NCI-H1092 (cell line): ENCODE measurements around the gene ANKMY1.

ENCODE experiments used
- DNase-seq: peaks from one replicate; lab custom pipeline; 2025; lab: John Stamatoyannopoulos, UW

ANKMY1 gene

GRCh38 chr2:240459401-240460252, 98.2 kb downstream of the ANKMY1 start:
- no peak for DNase-seq

- DNase-seq = no peak
Measured at GRCh38 chr2:240458900-240459391, 98.8 kb downstream of the ANKMY1 start.

- no peak for DNase-seq
Measured at GRCh38 chr2:240458044-240458899, 99.5 kb downstream of the ANKMY1 start.

GRCh38 chr2:240457223-240458043, 100.4 kb downstream of the ANKMY1 start:
- no peak for DNase-seq

GRCh38 chr2:240456447-240457222, 101.2 kb downstream of the ANKMY1 start:
- DNase-seq = no peak

GRCh38 chr2:240455647-240456446, 101.9 kb downstream of the ANKMY1 start:
- no peak for DNase-seq

- DNase-seq = no peak
Measured at GRCh38 chr2:240455272-240455646, 102.5 kb downstream of the ANKMY1 start.

- no peak for DNase-seq
Measured at GRCh38 chr2:240454106-240454901, 103.5 kb downstream of the ANKMY1 start.

GRCh38 chr2:240453461-240454105, 104.2 kb downstream of the ANKMY1 start:
- DNase-seq = no peak

- DNase-seq = peak; percentile 15
Measured at GRCh38 chr2:240452462-240453256, 105.1 kb downstream of the ANKMY1 start.

- DNase-seq = no peak
Measured at GRCh38 chr2:240451791-240452461, 105.9 kb downstream of the ANKMY1 start.

- DNase-seq = no peak
Measured at GRCh38 chr2:240451108-240451611, 106.6 kb downstream of the ANKMY1 start.

- no peak for DNase-seq
Measured at GRCh38 chr2:240450532-240451107, 107.2 kb downstream of the ANKMY1 start.

- DNase-seq = peak; percentile 9
Measured at GRCh38 chr2:240449764-240450531, 107.8 kb downstream of the ANKMY1 start.

- no peak for DNase-seq
Measured at GRCh38 chr2:240448387-240449274, 109.2 kb downstream of the ANKMY1 start.
